H9 (cell line): Measurements from ENCODE around the gene FHIT. TPM values are rescaled to one million over a fixed set of nuclear protein-coding genes. Genes with fewer than 3 reads are reported as not detected.

Experiments
- DNase-seq: peaks from one replicate; pipeline ENCODE4 v3.0.0-alpha.2; 2017
- H2AFZ ChIP-seq: one replicate; pipeline ENCODE4 v1.6.1; 2013; ENCODE audit warnings: mild to moderate bottlenecking, low read length, control low read depth, moderate library complexity
- H2AK5ac ChIP-seq: 2 replicates; pipeline ENCODE4 v1.6.1; 2013; ENCODE audit warnings: low read length, control low read depth, mixed read lengths; ENCODE audit not compliant: insufficient read length
- H2BK120ac ChIP-seq: one replicate; pipeline ENCODE4 v1.6.1; 2013; ENCODE audit warnings: low read depth, mild to moderate bottlenecking, low read length, control low read depth, inconsistent platforms; ENCODE audit not compliant: poor library complexity, severe bottlenecking
- H2BK12ac ChIP-seq: 2 replicates; pipeline ENCODE4 v1.6.1; 2013; ENCODE audit warnings: low read length, control low read depth, mixed read lengths, low read depth; ENCODE audit not compliant: insufficient read length
- H2BK15ac ChIP-seq: 2 replicates; pipeline ENCODE4 v1.6.1; 2013; ENCODE audit warnings: low read depth, low read length, control low read depth
- H2BK20ac ChIP-seq: one replicate; pipeline ENCODE4 v1.6.1; 2013; ENCODE audit warnings: low read depth, mild to moderate bottlenecking, low read length, control low read depth, inconsistent platforms; ENCODE audit not compliant: poor library complexity, severe bottlenecking
- H2BK5ac ChIP-seq: 2 replicates; pipeline ENCODE4 v1.6.1; 2013; ENCODE audit warnings: low read length, control low read depth, mixed read lengths; ENCODE audit not compliant: insufficient read length
- H3K14ac ChIP-seq: 2 replicates; pipeline ENCODE4 v1.6.1; 2013; ENCODE audit warnings: low read length, control low read depth; ENCODE audit not compliant: insufficient read depth
- H3K18ac ChIP-seq: 2 replicates; pipeline ENCODE4 v1.6.1; 2013; ENCODE audit warnings: low read depth, mild to moderate bottlenecking, mixed read lengths, low read length, control low read depth; ENCODE audit not compliant: insufficient read length
- H3K23ac ChIP-seq: 2 replicates; pipeline ENCODE4 v1.6.1; 2013; ENCODE audit warnings: low read length, control low read depth, mixed read lengths, low read depth; ENCODE audit not compliant: insufficient read length
- H3K23me2 ChIP-seq: 2 replicates; pipeline ENCODE4 v1.6.1; 2013; ENCODE audit warnings: low read depth, mild to moderate bottlenecking, mixed read lengths, low read length, control low read depth; ENCODE audit not compliant: insufficient read length, poor library complexity, severe bottlenecking
- H3K27ac ChIP-seq: 2 replicates; pipeline ENCODE4 v1.5.1; 2013; ENCODE audit warnings: low read length, control low read depth, mixed read lengths, low read depth; ENCODE audit not compliant: insufficient read length
- H3K27me3 ChIP-seq: 2 replicates; pipeline ENCODE4 v1.6.1; 2013; ENCODE audit warnings: low read length, control low read depth, inconsistent platforms; ENCODE audit not compliant: insufficient read depth
- H3K4ac ChIP-seq: 2 replicates; pipeline ENCODE4 v1.6.1; 2013; ENCODE audit warnings: low read depth, mild to moderate bottlenecking, control low read depth, inconsistent platforms, low read length, moderate library complexity
- H3K4me1 ChIP-seq: 2 replicates; pipeline ENCODE4 v1.6.1; 2013; ENCODE audit warnings: low read length, control low read depth, inconsistent platforms; ENCODE audit not compliant: insufficient read depth
- H3K4me2 ChIP-seq: 2 replicates; pipeline ENCODE4 v1.6.1; 2013; ENCODE audit warnings: low read length, control low read depth, mixed read lengths; ENCODE audit not compliant: insufficient read length, insufficient read depth
- H3K56ac ChIP-seq: 2 replicates; pipeline ENCODE4 v1.6.1; 2013; ENCODE audit warnings: low read depth, mild to moderate bottlenecking, mixed read lengths, low read length, control low read depth; ENCODE audit not compliant: insufficient read length
- H3K79me1 ChIP-seq: 2 replicates; pipeline ENCODE4 v1.6.1; 2013; ENCODE audit warnings: low read depth, mild to moderate bottlenecking, moderate library complexity, low read length, control low read depth, inconsistent platforms; ENCODE audit not compliant: insufficient read depth, poor library complexity, severe bottlenecking
- H3K79me2 ChIP-seq: 2 replicates; pipeline ENCODE4 v1.6.1; 2013; ENCODE audit warnings: low read length, control low read depth, inconsistent platforms; ENCODE audit not compliant: insufficient read depth
- H3K9ac ChIP-seq: 2 replicates; pipeline ENCODE4 v1.6.1; 2013; ENCODE audit warnings: low read length, control low read depth, mixed read lengths; ENCODE audit not compliant: insufficient read length; ENCODE audit errors: extremely low read depth
- H3K9me3 ChIP-seq: one replicate; pipeline ENCODE4 v1.6.1; 2013; ENCODE audit warnings: low read depth, low read length, inconsistent platforms; ENCODE audit not compliant: control insufficient read depth
- H3T11ph ChIP-seq: one replicate; pipeline ENCODE4 v1.6.1; 2013; ENCODE audit warnings: mild to moderate bottlenecking, low read length, control low read depth, inconsistent platforms
- H4K20me1 ChIP-seq: one replicate; pipeline ENCODE4 v1.6.1; 2013; ENCODE audit not compliant: control insufficient read depth, insufficient read length, insufficient read depth
- H4K5ac ChIP-seq: 2 replicates; pipeline ENCODE4 v1.6.1; 2013; ENCODE audit warnings: low read depth, mild to moderate bottlenecking, mixed read lengths, low read length, control low read depth; ENCODE audit not compliant: insufficient read length
- H4K8ac ChIP-seq: replicated peaks from 2 replicates; pipeline ENCODE4 v1.6.1; 2013; ENCODE audit warnings: low read length, control low read depth, mixed read lengths, low read depth; ENCODE audit not compliant: insufficient read length
- H4K91ac ChIP-seq: 2 replicates; pipeline ENCODE4 v1.6.1; 2013; ENCODE audit warnings: low read depth, mild to moderate bottlenecking, moderate library complexity, mixed read lengths, low read length, control low read depth; ENCODE audit not compliant: insufficient read length
- H3K27ac Mint-ChIP-seq, 3 experiments: 2 replicates in 2 of 3; 3 replicates in 1 of 3; pipeline ENCODE4 v1.8.0; 2020 to 2021; ENCODE audit warnings: mixed read lengths in 3 of 3, mild to moderate bottlenecking in 1 of 3, moderate library complexity in 1 of 3
- H3K27me3 Mint-ChIP-seq: 2 replicates; pipeline ENCODE4 v1.8.0; 2021; ENCODE audit warnings: low read depth, mild to moderate bottlenecking, moderate library complexity, mixed read lengths
- H3K36me3 Mint-ChIP-seq, 3 experiments: 2 replicates in 2 of 3; 3 replicates in 1 of 3; pipeline ENCODE4 v1.8.0; 2020 to 2021; ENCODE audit warnings: low read depth in 3 of 3, mixed read lengths in 3 of 3; ENCODE audit not compliant: insufficient read depth in 1 of 3
- H3K4me1 Mint-ChIP-seq, 2 experiments: 2 replicates each; pipeline ENCODE4 v1.8.0; 2020; ENCODE audit warnings: mixed read lengths in 2 of 2
- H3K4me3 Mint-ChIP-seq, 2 experiments: 2 replicates in 1 of 2; 3 replicates in 1 of 2; pipeline ENCODE4 v1.8.0; 2020 to 2021; ENCODE audit warnings: mild to moderate bottlenecking in 2 of 2, mixed read lengths in 2 of 2, moderate library complexity in 1 of 2
- H3K9me3 Mint-ChIP-seq, 2 experiments: 2 replicates in 1 of 2; 3 replicates in 1 of 2; pipeline ENCODE4 v1.8.0; 2020; ENCODE audit warnings: mild to moderate bottlenecking in 2 of 2, mixed read lengths in 2 of 2, moderate library complexity in 1 of 2
- WGBS: extraction: QIAGEN DNeasy Blood & Tissue Kit; methylation state at CpG from one replicate; pipeline ENCODE4 v1.1.7; 2013; ENCODE audit warnings: missing lambda C conversion rate, low lambda C conversion rate, mixed read lengths; ENCODE audit not compliant: insufficient read length; ENCODE audit errors: extremely low coverage; 5-methylcytosine and 5-hydroxymethylcytosine counted together
- total RNA-seq: library from RNA; stranded (reverse); gene quantifications from 2 replicates; pipeline ENCODE4 v1.2.1, GENCODE V29; 2021
- TF ChIP-seq, protein P1 (sequence below): fragments of 200-600 bp; sonication (generic); conservative IDR thresholded peaks from 3 replicates; pipeline ENCODE4 v1.8.0; 2021; ENCODE audit warnings: antibody characterized with exemption, mild to moderate bottlenecking

The FHIT gene
- total RNA-seq, 1 experiment from 2014 or later: 3.0 TPM

DNA sequence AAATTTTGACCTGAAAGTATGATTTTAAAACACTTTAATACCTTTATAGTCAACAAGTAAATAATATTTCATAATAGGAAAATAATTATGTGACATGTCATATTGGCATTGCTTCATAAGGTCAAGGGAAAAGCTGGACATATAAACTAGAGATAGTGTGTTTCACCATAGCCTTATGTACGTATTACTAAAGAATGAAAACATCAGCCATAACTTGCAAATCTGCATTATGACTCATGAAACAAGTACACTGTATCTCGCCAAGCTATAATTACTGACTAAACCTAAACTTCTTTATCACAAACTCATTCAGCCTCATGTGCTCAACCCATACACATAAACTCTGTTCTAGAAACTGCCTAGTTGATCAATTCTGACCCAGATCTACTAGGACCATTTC lies 950.1 kb downstream of the FHIT start:
- H3K79me2 ChIP-seq: no peaks in the 10 kb centered on the region
- H2AK5ac ChIP-seq: no peak overlapping the region
- H2BK15ac ChIP-seq: no peak overlapping the region
- H3K27me3 ChIP-seq: no peaks in the 10 kb centered on the region
- no peak overlapping the region for H3K23ac ChIP-seq
- no peak overlapping the region for H4K91ac ChIP-seq
- no peak overlapping the region for H4K5ac ChIP-seq
- WGBS: no CpG with 5 or more reads among the region's 2 CpGs
- H2BK5ac ChIP-seq: no peak overlapping the region
- H3K27me3 Mint-ChIP-seq: no peaks in the 10 kb centered on the region
- H3K27ac Mint-ChIP-seq: peak overlapping the region in 1 of 3 experiments; percentile 16; a peak in 1 of 7 replicates
- no peak overlapping the region for H2BK120ac ChIP-seq
- no peak overlapping the region for H3K27ac ChIP-seq
- H2BK20ac ChIP-seq: no peak overlapping the region
- H3K14ac ChIP-seq: no peak overlapping the region
- no peak overlapping the region for H3K4ac ChIP-seq
- no peaks in the 10 kb centered on the region for H3K9me3 ChIP-seq
- no peak overlapping the region for H3K4me3 Mint-ChIP-seq
- no peak overlapping the region for H3K56ac ChIP-seq
- H2AFZ ChIP-seq: no peak overlapping the region
- H3K36me3 Mint-ChIP-seq: no peaks in the 10 kb centered on the region
- H3K79me1 ChIP-seq: no peaks in the 10 kb centered on the region
- H3K4me1 Mint-ChIP-seq: no peaks in the 10 kb centered on the region
- no peak overlapping the region for H3K4me2 ChIP-seq
- H4K20me1 ChIP-seq: no peaks in the 10 kb centered on the region
- no peak overlapping the region for H4K8ac ChIP-seq
- DNase-seq: no peak
- TF ChIP-seq, protein P1, sequence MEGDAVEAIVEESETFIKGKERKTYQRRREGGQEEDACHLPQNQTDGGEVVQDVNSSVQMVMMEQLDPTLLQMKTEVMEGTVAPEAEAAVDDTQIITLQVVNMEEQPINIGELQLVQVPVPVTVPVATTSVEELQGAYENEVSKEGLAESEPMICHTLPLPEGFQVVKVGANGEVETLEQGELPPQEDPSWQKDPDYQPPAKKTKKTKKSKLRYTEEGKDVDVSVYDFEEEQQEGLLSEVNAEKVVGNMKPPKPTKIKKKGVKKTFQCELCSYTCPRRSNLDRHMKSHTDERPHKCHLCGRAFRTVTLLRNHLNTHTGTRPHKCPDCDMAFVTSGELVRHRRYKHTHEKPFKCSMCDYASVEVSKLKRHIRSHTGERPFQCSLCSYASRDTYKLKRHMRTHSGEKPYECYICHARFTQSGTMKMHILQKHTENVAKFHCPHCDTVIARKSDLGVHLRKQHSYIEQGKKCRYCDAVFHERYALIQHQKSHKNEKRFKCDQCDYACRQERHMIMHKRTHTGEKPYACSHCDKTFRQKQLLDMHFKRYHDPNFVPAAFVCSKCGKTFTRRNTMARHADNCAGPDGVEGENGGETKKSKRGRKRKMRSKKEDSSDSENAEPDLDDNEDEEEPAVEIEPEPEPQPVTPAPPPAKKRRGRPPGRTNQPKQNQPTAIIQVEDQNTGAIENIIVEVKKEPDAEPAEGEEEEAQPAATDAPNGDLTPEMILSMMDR: no peak
- no peaks in the 10 kb centered on the region for H3K4me1 ChIP-seq
- H3K23me2 ChIP-seq: no peaks in the 10 kb centered on the region
- no peaks in the 10 kb centered on the region for H3K9me3 Mint-ChIP-seq
- H3K9ac ChIP-seq: no peak overlapping the region
- H3K18ac ChIP-seq: no peak overlapping the region
- no peak overlapping the region for H2BK12ac ChIP-seq
- no peak overlapping the region for H3T11ph ChIP-seq
